ENCODE data around the gene DGKQ.

The DGKQ gene

DNA sequence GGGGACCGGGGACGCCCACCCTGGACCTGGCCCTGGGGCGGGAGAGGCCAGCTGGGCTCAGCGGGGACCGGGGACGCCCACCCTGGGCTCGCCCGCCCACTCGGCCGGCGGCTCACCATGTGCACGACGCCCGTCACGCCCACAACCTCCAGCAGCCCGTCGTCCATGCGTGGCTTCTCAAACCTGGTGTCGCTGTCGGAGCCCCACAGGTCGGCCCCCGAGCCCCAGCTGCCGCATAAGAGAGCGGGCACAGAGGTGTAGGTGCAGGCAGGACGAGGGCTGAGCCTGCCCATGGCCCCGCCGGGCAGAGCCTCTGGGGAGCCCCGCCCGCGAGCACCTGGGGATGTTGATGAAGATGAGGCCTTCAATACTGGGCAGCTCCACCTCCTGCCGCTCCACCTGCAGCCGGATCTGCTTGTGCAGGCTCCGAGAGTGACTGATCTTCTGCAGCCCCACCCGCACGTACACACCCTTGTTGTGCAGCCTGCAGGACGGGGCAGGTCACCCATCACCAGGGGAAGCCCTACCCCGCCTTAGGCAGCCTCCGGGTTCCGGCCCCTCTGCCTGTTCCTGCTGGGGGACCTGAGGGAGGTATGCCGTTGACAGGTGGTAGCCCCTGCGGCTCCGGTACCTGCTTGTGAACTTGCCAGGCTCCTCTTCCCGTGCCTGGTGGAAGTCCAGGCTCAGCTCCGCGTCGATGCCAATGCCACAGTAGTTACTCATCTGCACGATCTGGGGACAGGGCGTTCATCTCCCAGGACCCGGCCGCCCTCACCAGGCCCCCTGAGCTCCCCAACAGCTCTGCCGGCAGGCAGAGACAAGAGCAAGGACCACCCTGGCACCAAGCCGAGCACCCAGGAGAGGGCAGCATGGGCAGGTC lies 11.8 kb downstream of the DGKQ start:
- no peak for DNase-seq (ENCODE audit: low read depth)

DNA sequence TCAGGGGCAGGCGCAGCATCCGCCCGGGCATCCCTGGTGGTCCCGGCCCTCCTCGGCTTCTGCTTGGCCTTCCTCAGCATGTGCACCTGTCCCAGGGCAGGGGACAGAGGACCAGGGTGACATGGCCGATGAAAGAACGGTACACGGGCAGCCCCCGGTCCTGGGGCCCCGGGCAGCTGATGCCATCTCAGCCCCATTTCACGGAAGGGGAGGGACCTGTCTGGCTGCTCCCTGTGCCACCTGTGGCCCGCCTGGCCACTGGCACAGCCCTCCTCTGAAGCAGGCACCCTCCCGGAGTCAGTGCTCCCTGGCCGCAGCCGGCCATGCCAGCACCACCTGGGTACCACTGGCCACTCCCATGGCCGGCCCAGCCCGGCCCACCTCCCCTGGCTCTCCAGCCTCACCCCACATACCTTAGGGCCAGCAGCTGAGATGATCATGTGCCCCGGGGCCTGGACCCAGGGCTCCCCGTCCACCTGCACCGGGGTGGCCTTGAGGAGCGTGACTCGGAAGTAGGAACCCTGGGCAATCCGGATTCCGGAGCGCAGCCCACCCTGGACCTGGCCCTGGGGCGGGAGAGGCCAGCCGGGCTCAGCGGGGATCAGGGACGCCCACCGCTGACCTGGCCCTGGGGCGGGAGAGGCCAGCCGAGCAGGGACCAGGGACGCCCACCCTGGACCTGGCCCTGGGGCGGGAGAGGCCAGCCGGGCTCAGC lies 12.6 kb downstream of the DGKQ start:
- DNase-seq (ENCODE audit: low read depth) = no peak

DNA sequence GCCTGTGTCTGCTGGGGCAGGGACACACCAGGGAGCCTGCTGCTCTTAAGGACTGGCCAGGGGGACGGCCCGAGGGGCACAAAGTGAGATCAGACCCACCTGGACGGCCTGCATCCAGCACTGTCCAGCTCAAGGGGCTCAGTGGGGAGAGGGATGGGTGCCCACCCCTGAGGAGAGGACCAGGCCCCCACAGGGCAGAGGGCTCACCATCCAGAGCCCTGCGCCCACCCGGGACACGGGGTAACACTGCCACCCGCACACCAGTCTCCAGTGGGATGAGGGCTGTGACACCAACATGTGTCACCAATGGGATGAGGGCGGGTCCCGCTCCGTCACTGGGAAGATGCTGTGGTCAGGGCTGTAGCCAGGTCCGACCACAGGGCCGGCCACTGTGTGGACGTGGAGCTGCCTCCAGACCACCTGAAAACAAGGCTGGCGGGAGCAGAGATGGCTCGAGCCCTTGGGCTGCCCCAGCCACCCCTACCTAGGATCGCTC lies 13.2 kb downstream of the DGKQ start:
- no peak for DNase-seq (ENCODE audit: low read depth)

DNA sequence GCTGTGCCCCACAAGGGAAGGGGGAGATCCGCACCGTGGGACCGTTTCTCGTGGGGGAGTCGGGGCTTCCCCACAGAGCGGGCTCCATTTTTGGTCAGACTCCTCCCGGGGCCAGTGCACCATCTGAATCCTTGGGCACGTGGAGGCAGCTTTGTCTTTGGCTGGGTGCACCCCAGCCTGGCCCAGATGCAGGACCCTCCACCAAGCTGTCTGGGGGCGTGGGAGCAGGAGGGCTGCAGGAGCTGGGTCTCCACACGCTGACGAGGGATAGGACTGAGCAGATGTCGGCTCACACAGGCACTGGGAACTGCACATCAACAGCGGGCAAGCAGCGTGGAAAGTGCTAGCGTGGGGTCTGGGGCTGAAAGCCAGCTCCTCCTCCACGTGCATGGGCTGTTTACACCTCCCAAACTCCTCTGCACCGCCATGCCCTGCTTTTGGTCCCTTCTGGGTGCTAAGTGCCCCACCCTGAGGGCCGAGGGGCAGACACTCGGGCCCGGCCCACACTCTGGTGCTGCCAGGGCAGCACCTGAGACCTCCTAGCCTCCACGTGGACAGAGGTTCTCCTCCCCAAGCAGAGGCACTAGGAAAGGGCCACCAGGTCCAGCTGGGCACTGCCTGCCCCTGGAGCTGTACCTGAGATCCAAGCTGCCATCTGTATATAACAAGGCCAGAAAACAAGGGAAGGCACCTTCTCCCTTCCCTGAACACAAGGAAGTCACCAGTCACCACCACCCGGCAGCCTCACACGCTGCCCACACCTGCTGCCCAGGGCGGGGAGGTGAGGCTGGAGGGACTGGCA lies 13.8 kb downstream of the DGKQ start:
- no peak for DNase-seq (ENCODE audit: low read depth)

DNA sequence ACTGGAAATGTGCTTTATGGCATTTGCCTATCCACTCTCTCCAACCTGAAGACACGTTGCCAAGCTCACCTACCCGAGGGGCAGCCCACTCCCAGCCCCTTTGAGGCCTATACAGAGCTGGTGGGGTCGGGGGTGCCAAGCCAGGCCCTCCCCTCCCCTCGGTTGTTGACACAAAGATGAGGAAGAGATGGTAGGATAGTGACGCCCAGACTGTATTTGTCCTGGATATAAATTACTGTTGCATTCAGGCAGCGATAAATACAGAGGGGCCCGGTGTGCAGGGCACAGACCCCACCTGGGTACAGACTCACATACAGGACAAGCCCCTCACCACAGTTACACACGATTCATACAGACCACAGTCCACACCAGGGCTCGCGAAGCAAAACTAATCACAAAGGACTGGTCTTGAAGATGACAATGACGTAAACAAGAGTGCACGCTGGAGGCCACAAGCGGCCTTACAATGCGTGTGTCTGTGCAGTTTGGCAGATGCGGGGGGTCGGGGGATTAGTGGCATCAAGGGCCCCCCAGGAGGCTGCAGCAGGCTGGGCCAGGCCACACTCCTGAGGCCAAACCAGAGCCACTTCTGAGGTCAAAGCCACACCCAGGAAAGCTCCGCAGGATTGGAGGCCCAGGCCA lies 14.6 kb downstream of the DGKQ start:
- no peak for DNase-seq (ENCODE audit: low read depth)

DNA sequence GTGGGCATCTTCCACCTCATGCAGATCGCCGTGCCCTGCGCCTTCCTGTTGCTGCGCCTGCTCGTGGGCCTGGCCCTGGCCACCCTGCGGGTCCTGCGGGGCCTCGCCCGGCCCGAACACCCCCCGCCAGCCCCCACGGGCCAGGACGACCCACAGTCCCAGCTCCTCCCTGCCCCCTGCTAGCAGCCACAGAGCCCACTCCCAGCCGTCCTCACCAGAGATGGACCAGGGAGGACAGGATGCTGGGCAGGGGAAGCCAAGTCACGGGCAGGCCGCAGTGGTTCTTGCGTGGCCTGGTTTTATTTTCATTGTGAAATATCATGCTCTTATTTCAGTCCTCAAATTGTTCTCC lies 15.1 kb downstream of the DGKQ start:
- DNase-seq (ENCODE audit: low read depth) = no peak

DNA sequence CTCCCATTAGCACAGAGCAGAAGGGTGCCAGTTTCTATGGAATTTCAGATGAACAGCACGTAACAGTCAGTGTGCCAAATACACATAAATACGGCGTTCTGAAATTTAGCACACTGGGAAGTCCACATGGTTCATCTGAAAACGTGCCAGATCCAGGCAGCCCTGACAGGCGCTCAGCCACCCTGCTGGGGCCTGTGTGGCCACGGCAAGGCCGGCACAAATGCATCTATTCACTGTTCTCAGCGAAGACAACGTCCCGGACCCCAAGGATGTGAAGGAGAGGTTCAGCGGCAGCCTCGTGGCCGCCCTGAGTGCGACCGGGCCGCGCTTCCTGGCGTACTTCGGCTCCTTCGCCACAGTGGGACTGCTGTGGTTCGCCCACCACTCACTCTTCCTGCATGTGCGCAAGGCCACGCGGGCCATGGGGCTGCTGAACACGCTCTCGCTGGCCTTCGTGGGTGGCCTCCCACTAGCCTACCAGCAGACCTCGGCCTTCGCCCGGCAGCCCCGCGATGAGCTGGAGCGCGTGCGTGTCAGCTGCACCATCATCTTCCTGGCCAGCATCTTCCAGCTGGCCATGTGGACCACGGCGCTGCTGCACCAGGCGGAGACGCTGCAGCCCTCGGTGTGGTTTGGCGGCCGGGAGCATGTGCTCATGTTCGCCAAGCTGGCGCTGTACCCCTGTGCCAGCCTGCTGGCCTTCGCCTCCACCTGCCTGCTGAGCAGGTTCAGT lies 15.6 kb downstream of the DGKQ start:
- no peak for DNase-seq (ENCODE audit: low read depth)

DNA sequence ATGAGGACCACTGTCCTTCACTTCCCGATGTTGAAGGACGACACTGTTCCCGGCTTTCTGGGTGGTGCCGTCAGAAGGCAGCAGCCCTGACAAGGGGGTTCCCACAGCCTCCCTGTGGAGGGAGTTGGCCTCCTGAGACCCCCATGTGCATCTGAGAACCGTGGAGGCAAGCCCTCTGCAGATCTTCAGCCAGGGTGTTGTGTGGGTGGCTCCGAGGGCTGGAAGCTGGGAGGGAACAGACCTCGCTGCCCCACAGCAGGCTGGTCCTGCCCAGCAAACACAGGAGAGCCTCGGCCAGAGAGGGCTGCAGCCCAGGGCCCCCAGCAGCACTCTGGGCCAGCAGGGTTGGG lies 16.2 kb downstream of the DGKQ start:
- DNase-seq (ENCODE audit: low read depth) = no peak

DNA sequence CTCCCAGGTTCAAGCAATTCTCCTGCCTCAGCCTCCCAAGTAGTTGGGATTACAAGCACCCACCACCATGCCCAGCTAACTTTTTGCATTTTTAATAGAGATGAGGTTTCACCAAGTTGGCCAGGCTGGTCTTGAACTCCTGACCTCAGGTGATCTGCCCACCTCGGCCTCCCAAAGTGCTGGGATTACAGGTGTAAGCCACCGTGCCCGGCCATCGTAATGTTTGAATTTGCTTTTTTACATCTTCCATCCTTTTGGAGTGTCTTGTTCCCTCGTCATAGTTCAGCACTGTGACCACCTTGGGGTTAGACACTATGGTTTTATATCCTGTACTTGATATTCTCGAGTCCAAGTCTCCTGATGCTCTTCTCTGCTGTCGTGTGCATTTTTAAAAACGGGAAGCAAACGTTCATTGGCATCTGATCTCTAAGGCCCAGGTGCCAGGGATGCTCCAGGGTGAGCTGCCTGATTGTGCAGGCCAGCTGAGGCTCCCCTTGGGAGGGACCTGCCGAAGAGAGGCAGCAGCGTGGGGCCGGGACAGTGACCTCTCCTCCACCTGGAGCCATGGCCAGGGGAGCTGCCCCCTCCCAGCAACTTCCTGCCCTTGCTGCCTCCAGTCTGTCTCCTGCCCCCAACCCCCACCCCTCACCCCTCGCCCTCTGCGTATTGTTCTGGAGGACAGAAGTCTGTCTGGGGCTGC lies 16.7 kb downstream of the DGKQ start:
- no peak for DNase-seq (ENCODE audit: low read depth)

DNA sequence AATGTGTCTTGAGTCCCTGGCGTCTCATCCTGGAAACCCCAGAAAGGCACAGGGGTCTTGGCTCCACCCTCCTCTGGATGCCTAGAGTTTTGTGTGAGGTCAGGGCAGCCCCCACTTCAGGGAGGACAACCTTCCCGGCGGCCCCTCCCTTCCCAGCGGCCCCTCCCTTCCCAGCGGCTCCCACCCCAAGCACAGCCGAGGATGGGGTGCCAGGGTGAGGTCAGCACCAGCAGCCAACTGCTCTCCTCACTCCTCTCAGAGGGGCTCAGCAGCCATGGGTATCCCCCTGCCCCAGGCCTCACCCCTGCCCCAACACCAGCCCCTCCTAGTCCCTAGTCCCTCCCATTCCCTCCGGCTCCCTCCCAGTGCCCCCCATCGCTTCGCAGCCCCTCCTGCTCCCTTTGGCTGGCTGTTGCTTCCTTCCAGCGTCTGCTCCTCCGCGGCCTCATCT lies 17.4 kb downstream of the DGKQ start:
- DNase-seq (ENCODE audit: low read depth) = no peak

DNA sequence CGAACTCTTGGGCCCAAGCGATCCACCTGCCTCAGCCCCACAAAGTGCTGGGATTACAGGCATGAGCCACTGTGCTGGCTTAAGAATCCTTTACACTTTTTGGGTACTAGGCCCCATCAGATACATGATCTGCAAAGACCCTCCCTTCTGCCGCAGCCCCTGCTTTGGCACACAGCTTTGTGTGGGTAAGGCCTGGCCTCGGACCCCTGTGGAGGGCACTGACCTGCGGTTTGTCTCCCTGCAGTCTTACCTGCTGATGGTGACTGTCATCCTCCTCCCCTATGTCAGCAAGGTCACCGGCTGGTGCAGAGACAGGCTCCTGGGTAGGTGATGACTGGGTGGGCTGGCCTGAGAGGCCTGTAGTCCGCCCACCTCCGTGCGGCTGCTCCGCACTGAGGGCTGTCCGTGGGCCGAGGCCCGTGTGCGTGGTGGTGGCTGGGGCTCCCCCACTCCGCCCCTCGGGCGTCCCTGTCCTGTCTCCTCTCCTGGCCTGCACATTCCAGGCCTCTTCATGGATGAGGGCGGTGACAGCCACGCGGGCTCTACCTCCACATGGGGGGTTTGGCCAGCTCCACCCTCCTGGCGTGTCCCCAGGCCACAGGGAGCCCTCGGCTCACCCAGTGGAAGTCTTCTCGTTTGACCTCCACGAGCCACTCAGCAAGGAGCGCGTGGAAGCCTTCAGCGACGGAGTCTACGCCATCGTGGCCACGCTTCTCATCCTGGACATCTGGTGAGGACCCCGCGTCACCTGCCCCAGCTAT lies 18.0 kb downstream of the DGKQ start:
- no peak for DNase-seq (ENCODE audit: low read depth)

DNA sequence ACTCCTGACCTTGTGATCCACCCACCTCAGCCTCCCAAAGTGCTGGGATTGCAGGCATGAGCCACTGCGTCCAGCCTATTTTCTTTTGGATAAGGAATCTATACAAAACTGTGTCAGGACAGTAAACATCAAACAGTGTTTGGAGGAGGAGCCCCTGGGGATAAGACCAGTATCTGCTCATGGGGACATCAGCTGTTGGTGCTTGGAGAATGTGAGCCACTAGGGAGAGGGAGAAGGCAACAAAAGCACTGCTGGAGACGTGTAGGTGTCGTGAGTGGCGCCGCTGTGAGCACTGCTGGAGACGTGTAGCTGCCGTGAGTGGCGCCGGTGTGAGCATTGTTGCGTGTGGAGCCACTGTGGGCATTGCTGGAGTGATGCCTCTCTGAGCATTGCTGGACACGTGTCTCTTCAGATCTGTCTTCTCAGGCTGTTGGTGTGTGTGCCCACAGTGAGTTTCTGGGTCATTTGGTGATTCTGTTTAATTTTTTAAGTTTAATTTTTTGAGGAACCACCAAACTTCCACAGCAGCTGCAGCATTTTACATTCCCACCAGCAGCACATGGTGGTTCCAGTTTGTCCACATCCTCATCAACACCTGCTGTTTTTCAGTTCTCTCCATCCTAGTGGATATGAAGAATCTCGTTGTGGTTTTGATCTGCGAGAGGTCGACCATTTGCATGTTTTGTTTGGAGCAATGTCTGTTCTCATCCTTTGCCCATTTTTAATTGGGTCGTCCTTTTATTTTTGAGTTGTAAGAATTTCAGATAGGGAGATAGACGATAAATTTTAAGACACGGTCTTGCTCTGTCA lies 19.0 kb downstream of the DGKQ start:
- no peak for DNase-seq (ENCODE audit: low read depth)

DNA sequence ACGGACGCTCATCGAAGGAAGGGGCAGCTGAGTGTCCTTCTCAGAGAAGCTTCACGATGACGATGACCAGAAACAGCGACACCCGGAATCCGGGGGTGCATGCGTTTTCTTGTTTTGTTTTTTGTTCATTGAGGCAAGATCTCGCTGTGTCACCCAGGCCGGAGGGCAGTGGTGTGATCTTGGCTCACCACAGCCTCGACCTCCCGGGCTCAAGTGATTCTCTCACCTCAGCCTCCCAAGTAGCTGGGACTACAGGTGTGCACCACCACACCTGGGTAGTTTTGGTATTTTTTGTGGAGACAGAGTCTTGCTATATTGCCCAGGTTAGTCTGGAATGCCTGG lies 19.8 kb downstream of the DGKQ start:
- no peak for DNase-seq (ENCODE audit: low read depth)

DNA sequence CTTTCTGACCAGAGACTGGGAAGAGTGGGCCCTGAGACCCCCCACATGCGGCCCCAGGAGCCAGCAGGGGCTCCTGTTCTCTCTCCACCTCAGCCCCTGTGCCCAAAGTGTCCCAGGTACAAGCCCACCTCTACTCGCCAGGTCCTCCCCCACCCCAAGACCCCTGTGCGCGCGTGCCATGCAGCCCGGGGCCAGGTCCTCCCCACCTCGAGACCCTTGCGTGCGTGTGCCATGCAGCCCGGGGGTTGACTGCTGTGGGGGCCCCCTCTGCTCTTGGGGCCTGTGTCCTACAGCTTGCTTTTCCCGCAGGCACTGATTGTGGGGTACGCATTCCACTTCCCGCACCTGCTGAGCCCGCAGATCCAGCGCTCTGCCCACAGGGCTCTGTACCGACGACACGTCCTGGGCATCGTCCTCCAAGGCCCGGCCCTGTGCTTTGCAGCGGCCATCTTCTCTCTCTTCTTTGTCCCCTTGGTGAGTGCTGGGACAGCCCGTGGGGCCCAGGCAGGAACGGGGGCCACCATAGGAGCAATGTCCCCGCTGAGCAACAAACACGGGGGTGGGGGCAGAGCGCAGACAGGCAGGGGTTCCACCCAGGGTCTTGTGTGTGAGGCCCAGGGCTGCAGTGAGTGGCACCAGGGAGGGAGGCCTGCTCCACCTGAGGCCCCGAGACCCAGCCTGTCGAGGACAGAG lies 20.3 kb downstream of the DGKQ start:
- DNase-seq (ENCODE audit: low read depth) = no peak

DNA sequence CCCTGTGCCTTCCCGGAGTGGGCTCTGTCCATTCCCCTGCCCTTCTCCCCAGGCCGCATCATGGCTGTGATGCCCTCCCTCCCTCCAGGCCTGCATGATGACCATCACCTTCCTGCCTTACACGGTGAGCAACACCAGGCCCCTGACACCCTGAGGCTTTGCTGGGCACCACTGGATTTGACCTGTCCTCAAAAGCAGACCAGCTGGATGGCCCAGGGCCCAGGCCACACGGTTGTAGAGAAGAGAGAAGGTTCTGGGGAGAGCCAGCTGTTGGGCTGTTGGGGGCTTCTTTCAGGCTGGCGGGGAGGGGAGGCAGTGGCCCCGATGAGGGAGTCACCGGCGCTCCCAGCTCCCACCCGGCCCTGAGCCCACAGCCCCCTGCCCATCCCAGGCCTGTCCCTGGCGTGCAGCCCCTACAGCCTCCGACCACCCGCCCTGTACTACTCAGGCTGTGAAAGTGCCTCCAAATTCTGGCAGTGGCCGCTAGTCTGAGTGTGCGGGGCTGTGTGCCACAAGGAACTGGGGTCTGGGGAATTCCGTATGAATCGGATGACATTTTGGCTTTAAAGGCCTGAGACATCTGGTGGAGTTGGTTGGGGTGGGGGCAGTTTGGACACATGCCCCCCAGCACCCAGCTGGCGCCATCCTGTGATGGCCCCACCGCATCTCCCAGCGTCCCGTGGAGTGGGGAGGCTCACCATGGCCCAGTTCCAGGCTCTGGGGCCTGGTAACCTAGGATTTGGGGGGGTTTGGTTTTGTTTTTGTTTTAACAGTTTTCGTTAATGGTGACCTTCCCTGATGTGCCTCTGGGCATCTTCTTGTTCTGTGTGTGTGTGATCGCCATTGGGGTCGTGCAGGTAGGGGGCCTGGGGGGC lies 21.5 kb downstream of the DGKQ start:
- no peak for DNase-seq (ENCODE audit: low read depth)

DNA sequence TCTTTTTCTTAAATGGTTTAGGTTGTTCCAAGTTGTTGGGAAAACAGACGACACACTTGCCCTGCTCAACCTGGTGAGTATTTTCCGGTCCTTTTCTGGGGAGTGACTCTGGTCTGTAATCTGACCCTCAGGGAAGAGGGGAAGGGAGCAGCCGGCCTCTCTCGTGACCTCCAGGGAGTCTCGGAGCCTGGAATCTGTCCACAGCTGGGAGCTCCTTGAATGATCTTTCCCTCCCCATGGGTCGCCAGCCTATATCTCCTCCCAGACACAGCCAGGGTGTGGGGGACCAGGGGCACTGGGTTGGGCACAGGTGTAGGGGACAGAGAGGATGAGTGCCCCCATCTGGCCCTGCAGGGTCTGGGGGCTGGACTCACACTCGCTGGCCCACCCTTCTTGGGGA lies 22.2 kb downstream of the DGKQ start:
- DNase-seq (ENCODE audit: low read depth) = no peak

DNA sequence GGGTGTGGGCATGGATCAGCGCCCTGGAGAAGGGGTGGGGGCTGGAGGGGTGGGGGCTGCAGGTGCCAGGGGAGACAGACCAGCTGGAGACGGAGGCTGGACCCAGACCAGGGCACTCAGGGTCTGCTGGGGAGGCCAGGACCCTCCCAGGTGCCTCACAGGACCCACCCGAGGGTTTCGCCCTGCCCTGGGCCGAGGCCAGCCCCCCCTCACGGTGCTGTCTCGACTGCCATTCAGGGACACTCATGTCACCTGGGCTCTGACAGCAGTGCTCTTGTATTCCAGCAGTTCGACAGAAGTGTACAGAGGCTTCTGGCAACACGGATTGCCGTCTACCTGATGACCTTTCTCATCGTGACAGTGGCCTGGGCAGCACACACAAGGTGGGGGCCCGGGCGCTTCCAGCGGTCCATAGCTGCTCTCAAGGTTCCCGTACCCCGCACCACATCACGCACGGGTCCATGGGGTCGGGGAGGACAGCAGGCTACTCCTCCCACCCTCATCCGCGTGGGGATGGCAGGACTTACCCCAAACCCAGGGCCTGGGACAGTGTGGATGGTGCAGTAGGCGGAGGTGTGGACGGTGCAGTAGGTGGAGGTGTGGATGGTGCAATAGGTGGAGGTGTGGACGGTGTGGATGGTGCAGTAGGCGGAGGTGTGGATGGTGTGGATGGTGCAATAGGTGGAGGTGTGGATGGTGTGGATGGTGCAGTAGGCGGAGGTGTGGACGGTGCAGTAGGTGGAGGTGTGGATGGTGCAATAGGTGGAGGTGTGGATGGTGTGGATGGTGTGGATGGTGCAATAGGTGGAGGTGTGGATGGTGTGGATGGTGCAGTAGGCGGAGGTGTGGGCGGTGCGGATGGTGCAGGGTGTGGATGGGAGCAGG lies 23.0 kb downstream of the DGKQ start:
- DNase-seq (ENCODE audit: low read depth) = no peak
